ENCODE data around the gene DUXB.

The DUXB gene

DNA sequence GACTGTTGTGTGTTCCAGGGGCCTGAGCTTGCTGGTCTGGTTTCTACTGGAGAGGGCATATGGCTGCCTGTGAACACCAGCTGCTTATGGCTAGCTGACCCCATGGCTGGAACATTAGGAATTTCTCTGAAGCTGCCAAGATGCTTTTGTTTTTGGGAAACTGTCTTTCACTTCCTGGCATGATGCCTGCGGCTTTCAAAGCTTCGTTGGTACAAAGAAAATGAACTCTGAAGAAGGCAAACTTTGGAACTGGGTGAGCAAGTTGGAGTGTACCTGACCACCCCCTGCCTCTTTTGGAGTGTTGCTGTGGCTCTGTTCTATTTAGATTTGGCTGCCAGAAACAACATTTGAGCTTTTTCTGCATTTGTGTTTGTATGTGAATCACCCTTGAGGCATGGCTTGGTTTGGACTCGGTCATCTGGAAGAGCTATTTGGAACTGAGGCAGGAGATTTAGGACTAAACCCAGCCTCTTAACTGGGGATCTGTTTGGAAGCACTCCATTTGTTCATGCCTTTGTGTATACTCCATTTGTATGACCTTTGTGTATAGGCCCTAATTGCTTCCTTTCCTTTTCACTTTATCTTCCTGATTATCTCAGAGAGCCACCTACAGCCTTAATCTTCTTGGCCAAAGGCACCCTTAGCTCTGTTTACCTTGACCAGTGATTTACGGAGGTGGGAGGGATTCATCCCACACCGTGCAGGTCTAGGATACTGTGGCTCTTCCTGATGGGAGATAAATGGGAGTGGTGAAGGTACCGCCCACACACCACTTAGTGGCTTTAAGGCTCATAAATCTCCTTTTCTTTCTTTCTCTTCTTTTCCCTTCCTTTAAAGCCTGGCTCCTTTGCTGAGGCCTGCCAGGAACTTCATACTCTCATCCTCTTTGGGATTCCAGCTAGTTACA, 32.3 kb upstream of the DUXB start:
- Histone ChIP-seq H3K27me3 (ENCODE audit: insufficient read depth, low read length, poor library complexity) (no peaks in the 10 kb centered on the region), H3K56ac (ENCODE audit: low read length) (no peak overlapping the region), H3K18ac (ENCODE audit: low read length) (no peak overlapping the region), H3K27ac (ENCODE audit: low read depth, low read length) (no peak overlapping the region), H3K23ac (ENCODE audit: low read length) (no peak overlapping the region), H3K4me3 (ENCODE audit: low read length) (no peak overlapping the region), H4K5ac (ENCODE audit: low read length) (no peak overlapping the region), H3K36me3 (ENCODE audit: control insufficient read depth, insufficient read depth, low read length) (no peaks in the 10 kb centered on the region), H3K4ac (ENCODE audit: low read depth, low read length) (no peak overlapping the region), H2BK15ac (replicated peaks; ENCODE audit: low read depth) (no peak overlapping the region), H2BK120ac (ENCODE audit: low read depth, low read length) (no peak overlapping the region), H2BK5ac (ENCODE audit: low read length) (no peak overlapping the region), H4K8ac (ENCODE audit: low read depth, low read length) (no peak overlapping the region), H3K4me2 (ENCODE audit: low read length) (no peak overlapping the region), H3K9ac (ENCODE audit: low read length) (no peak overlapping the region), H3K79me2 (ENCODE audit: control insufficient read depth, insufficient read depth, low read length) (no peaks in the 10 kb centered on the region), H3K4me1 (ENCODE audit: control insufficient read depth, low read depth, low read length) (no peaks in the 10 kb centered on the region), H2AK5ac (ENCODE audit: low read length) (no peak overlapping the region), H3K79me1 (ENCODE audit: low read length) (no peaks in the 10 kb centered on the region)
- WGBS (ENCODE audit: extremely low coverage, insufficient coverage, low lambda C conversion rate): no CpG with 5 or more reads among the region's 6 CpGs
- DNase-seq: peak; percentile 2

GRCh38 chr16:75732871-75733270, 31.6 kb upstream of the DUXB start:
- H3K4me3 ChIP-seq (ENCODE audit: low read length): no peak overlapping the region
- H3K23ac ChIP-seq (ENCODE audit: low read length): no peak overlapping the region
- H3K79me1 ChIP-seq (ENCODE audit: low read length): no peaks in the 10 kb centered on the region
- no peaks in the 10 kb centered on the region for H3K36me3 ChIP-seq (ENCODE audit: control insufficient read depth, insufficient read depth, low read length)
- H3K79me2 ChIP-seq (ENCODE audit: control insufficient read depth, insufficient read depth, low read length): no peaks in the 10 kb centered on the region
- H3K9ac ChIP-seq (ENCODE audit: low read length): no peak overlapping the region
- H2AK5ac ChIP-seq (ENCODE audit: low read length): no peak overlapping the region
- H3K56ac ChIP-seq (ENCODE audit: low read length): no peak overlapping the region
- no peak overlapping the region for H4K8ac ChIP-seq (ENCODE audit: low read depth, low read length)
- H2BK15ac ChIP-seq (replicated peaks; ENCODE audit: low read depth): no peak overlapping the region
- no peak overlapping the region for H4K5ac ChIP-seq (ENCODE audit: low read length)
- no peak overlapping the region for H3K27ac ChIP-seq (ENCODE audit: low read depth, low read length)
- no peak for DNase-seq
- H3K4me1 ChIP-seq (ENCODE audit: control insufficient read depth, low read depth, low read length): no peaks in the 10 kb centered on the region
- H2BK5ac ChIP-seq (ENCODE audit: low read length): no peak overlapping the region
- no peak overlapping the region for H2BK120ac ChIP-seq (ENCODE audit: low read depth, low read length)
- H3K4me2 ChIP-seq (ENCODE audit: low read length): no peak overlapping the region
- H3K18ac ChIP-seq (ENCODE audit: low read length): no peak overlapping the region
- H3K4ac ChIP-seq (ENCODE audit: low read depth, low read length): no peak overlapping the region
- no CpG with 5 or more reads among the region's 2 CpGs for WGBS (ENCODE audit: extremely low coverage, insufficient coverage, low lambda C conversion rate)
- no peaks in the 10 kb centered on the region for H3K27me3 ChIP-seq (ENCODE audit: insufficient read depth, low read length, poor library complexity)

- H4K8ac ChIP-seq (ENCODE audit: low read depth, low read length): no peak overlapping the region
- no peak overlapping the region for H2BK15ac ChIP-seq (replicated peaks; ENCODE audit: low read depth)
- no peak overlapping the region for H3K23ac ChIP-seq (ENCODE audit: low read length)
- no peaks in the 10 kb centered on the region for H3K27me3 ChIP-seq (ENCODE audit: insufficient read depth, low read length, poor library complexity)
- no peaks in the 10 kb centered on the region for H3K79me1 ChIP-seq (ENCODE audit: low read length)
- no peak overlapping the region for H3K56ac ChIP-seq (ENCODE audit: low read length)
- H2BK120ac ChIP-seq (ENCODE audit: low read depth, low read length): no peak overlapping the region
- no peaks in the 10 kb centered on the region for H3K36me3 ChIP-seq (ENCODE audit: control insufficient read depth, insufficient read depth, low read length)
- H3K9ac ChIP-seq (ENCODE audit: low read length): no peak overlapping the region
- whole genome bisulfite sequencing (ENCODE audit: extremely low coverage, insufficient coverage, low lambda C conversion rate): no CpG with 5 or more reads among the region's 3 CpGs
- no peak overlapping the region for H3K27ac ChIP-seq (ENCODE audit: low read depth, low read length)
- H3K4me3 ChIP-seq (ENCODE audit: low read length): no peak overlapping the region
- H3K4me1 ChIP-seq (ENCODE audit: control insufficient read depth, low read depth, low read length): no peaks in the 10 kb centered on the region
- H2BK5ac ChIP-seq (ENCODE audit: low read length): no peak overlapping the region
- H3K18ac ChIP-seq (ENCODE audit: low read length): no peak overlapping the region
- no peaks in the 10 kb centered on the region for H3K79me2 ChIP-seq (ENCODE audit: control insufficient read depth, insufficient read depth, low read length)
- no peak overlapping the region for H2AK5ac ChIP-seq (ENCODE audit: low read length)
- H4K5ac ChIP-seq (ENCODE audit: low read length): no peak overlapping the region
- no peak overlapping the region for H3K4me2 ChIP-seq (ENCODE audit: low read length)
- H3K4ac ChIP-seq (ENCODE audit: low read depth, low read length): no peak overlapping the region
- DNase-seq: no peak
Measured at GRCh38 chr16:75727221-75727620, 26.0 kb upstream of the DUXB start.

DNA sequence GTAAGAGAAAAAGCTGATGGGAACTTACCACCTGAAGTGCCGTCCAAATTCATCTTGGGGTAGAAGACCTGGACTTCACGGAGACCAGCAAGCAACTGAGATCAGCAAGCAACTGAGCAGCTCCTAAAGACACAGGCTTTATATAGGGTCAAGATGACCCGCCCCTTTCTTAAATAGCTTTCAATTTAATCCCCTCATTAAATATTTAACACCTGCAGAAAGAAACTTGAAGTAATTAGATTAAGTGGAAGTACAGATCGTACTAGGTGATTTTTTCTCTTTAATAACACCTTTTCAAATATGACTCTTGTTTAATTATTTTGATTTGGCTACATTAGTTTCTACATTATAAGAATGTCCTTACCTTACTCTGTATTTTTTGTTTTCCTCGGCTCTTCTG, 25.1 kb upstream of the DUXB start, which contains the start of gene CPHXL:
Gene CPHXL (minus strand): TSS at position 101 of the 400 bp plus-strand sequence. CDS start 48 bp downstream, at position 53.
- Histone ChIP-seq H3K79me1 (ENCODE audit: low read length) (no peaks in the 10 kb centered on the region), H3K4ac (ENCODE audit: low read depth, low read length) (no peak within 1 kb of the TSS), H3K36me3 (ENCODE audit: control insufficient read depth, insufficient read depth, low read length) (no peaks in the 10 kb centered on the region), H3K56ac (ENCODE audit: low read length) (no peak within 1 kb of the TSS), H3K27ac (ENCODE audit: low read depth, low read length) (no peak within 1 kb of the TSS), H3K79me2 (ENCODE audit: control insufficient read depth, insufficient read depth, low read length) (no peaks in the 10 kb centered on the region), H3K18ac (ENCODE audit: low read length) (no peak within 1 kb of the TSS), H3K4me3 (ENCODE audit: low read length) (no peak within 1 kb of the TSS), H3K4me1 (ENCODE audit: control insufficient read depth, low read depth, low read length) (no peaks in the 10 kb centered on the region), H2BK5ac (ENCODE audit: low read length) (no peak within 1 kb of the TSS), H3K4me2 (ENCODE audit: low read length) (no peak within 1 kb of the TSS), H4K8ac (ENCODE audit: low read depth, low read length) (no peak within 1 kb of the TSS), H3K9ac (ENCODE audit: low read length) (no peak within 1 kb of the TSS), H4K5ac (ENCODE audit: low read length) (no peak within 1 kb of the TSS), H2BK15ac (replicated peaks; ENCODE audit: low read depth) (no peak within 1 kb of the TSS), H3K23ac (ENCODE audit: low read length) (no peak within 1 kb of the TSS), H2AK5ac (ENCODE audit: low read length) (no peak within 1 kb of the TSS), H3K27me3 (ENCODE audit: insufficient read depth, low read length, poor library complexity) (no peaks in the 10 kb centered on the region), H2BK120ac (ENCODE audit: low read depth, low read length) (no peak within 1 kb of the TSS)
- WGBS (ENCODE audit: extremely low coverage, insufficient coverage, low lambda C conversion rate): no CpG with 5 or more reads among the region's 5 CpGs
- no peak for DNase-seq

DNA sequence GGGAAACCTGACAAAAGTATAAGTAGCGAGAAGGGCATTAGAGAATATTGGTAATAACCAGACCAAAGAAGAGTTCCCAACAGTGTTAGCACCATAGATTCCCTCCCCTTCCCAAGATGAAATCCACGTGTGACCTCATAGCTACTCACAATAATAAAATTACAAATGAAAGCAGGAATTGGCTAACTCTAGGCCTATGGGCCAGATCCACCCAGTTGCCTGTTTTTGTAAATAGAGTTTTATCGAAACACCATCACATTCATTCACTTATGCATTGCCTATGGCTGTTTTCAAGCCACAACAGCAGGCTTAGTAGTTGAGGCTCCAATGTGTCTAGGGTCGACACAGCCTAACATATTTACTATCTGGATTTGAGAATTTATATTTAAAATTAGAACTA, 17.2 kb upstream of the DUXB start:
- H2BK120ac ChIP-seq (ENCODE audit: low read depth, low read length): no peak overlapping the region
- H3K9ac ChIP-seq (ENCODE audit: low read length): no peak overlapping the region
- H3K27ac ChIP-seq (ENCODE audit: low read depth, low read length): no peak overlapping the region
- no peak overlapping the region for H3K4me2 ChIP-seq (ENCODE audit: low read length)
- WGBS (ENCODE audit: extremely low coverage, insufficient coverage, low lambda C conversion rate): no CpG with 5 or more reads among the region's 4 CpGs
- H3K79me1 ChIP-seq (ENCODE audit: low read length): no peaks in the 10 kb centered on the region
- H2BK5ac ChIP-seq (ENCODE audit: low read length): no peak overlapping the region
- H3K79me2 ChIP-seq (ENCODE audit: control insufficient read depth, insufficient read depth, low read length): no peaks in the 10 kb centered on the region
- no peak overlapping the region for H3K18ac ChIP-seq (ENCODE audit: low read length)
- no peaks in the 10 kb centered on the region for H3K4me1 ChIP-seq (ENCODE audit: control insufficient read depth, low read depth, low read length)
- no peak overlapping the region for H4K8ac ChIP-seq (ENCODE audit: low read depth, low read length)
- H4K5ac ChIP-seq (ENCODE audit: low read length): no peak overlapping the region
- H3K4ac ChIP-seq (ENCODE audit: low read depth, low read length): no peak overlapping the region
- no peak overlapping the region for H3K4me3 ChIP-seq (ENCODE audit: low read length)
- H3K36me3 ChIP-seq (ENCODE audit: control insufficient read depth, insufficient read depth, low read length): no peaks in the 10 kb centered on the region
- H3K56ac ChIP-seq (ENCODE audit: low read length): no peak overlapping the region
- H2AK5ac ChIP-seq (ENCODE audit: low read length): no peak overlapping the region
- H3K27me3 ChIP-seq (ENCODE audit: insufficient read depth, low read length, poor library complexity): no peaks in the 10 kb centered on the region
- DNase-seq: no peak
- H3K23ac ChIP-seq (ENCODE audit: low read length): no peak overlapping the region
- no peak overlapping the region for H2BK15ac ChIP-seq (replicated peaks; ENCODE audit: low read depth)

GRCh38 chr16:75714661-75715060, 13.4 kb upstream of the DUXB start:
- no peaks in the 10 kb centered on the region for H3K4me1 ChIP-seq (ENCODE audit: control insufficient read depth, low read depth, low read length)
- no peak overlapping the region for H3K9ac ChIP-seq (ENCODE audit: low read length)
- no peaks in the 10 kb centered on the region for H3K36me3 ChIP-seq (ENCODE audit: control insufficient read depth, insufficient read depth, low read length)
- no peak for DNase-seq
- no peak overlapping the region for H3K56ac ChIP-seq (ENCODE audit: low read length)
- H3K79me2 ChIP-seq (ENCODE audit: control insufficient read depth, insufficient read depth, low read length): no peaks in the 10 kb centered on the region
- no peaks in the 10 kb centered on the region for H3K27me3 ChIP-seq (ENCODE audit: insufficient read depth, low read length, poor library complexity)
- H2BK120ac ChIP-seq (ENCODE audit: low read depth, low read length): no peak overlapping the region
- no peak overlapping the region for H3K23ac ChIP-seq (ENCODE audit: low read length)
- no peak overlapping the region for H3K27ac ChIP-seq (ENCODE audit: low read depth, low read length)
- no peak overlapping the region for H2BK5ac ChIP-seq (ENCODE audit: low read length)
- no peak overlapping the region for H3K18ac ChIP-seq (ENCODE audit: low read length)
- H2BK15ac ChIP-seq (replicated peaks; ENCODE audit: low read depth): no peak overlapping the region
- no peak overlapping the region for H4K5ac ChIP-seq (ENCODE audit: low read length)
- no peak overlapping the region for H3K4ac ChIP-seq (ENCODE audit: low read depth, low read length)
- no peaks in the 10 kb centered on the region for H3K79me1 ChIP-seq (ENCODE audit: low read length)
- no peak overlapping the region for H3K4me3 ChIP-seq (ENCODE audit: low read length)
- no peak overlapping the region for H3K4me2 ChIP-seq (ENCODE audit: low read length)
- H4K8ac ChIP-seq (ENCODE audit: low read depth, low read length): no peak overlapping the region
- no peak overlapping the region for H2AK5ac ChIP-seq (ENCODE audit: low read length)

Measured in mesendoderm (in vitro differentiated cells).